DND-41 (cell line): Measurements from ENCODE around the gene SRC.

Source experiments
- ATAC-seq: fragments of 200-7000 bp; cut with Tn5 transposase; 3 replicates; pipeline ENCODE4 v1.9.1; 2021; ENCODE audit warnings: low read depth; ENCODE audit not compliant: insufficient read depth
- DNase-seq: peaks from one replicate; pipeline ENCODE4 v3.0.0-alpha.2; 2020
- H2AFZ ChIP-seq: 2 replicates; pipeline ENCODE4 v1.6.0; 2012; ENCODE audit warnings: low read depth, low read length
- H3K27ac ChIP-seq: 2 replicates; pipeline ENCODE4 v1.5.1; 2012; ENCODE audit warnings: low read length, inconsistent platforms
- H3K27me3 ChIP-seq: fragments of 200-600 bp; sonication (generic); 2 replicates; pipeline ENCODE4 v1.6.0; 2012; ENCODE audit warnings: low read length, mild to moderate bottlenecking, inconsistent platforms; ENCODE audit not compliant: insufficient read depth, poor library complexity
- H3K36me3 ChIP-seq: 2 replicates; pipeline ENCODE4 v1.5.1; 2012; ENCODE audit warnings: low read length, inconsistent platforms; ENCODE audit not compliant: insufficient read depth
- H3K4me1 ChIP-seq: 2 replicates; pipeline ENCODE4 v1.5.1; 2012; ENCODE audit warnings: mild to moderate bottlenecking, low read length; ENCODE audit not compliant: insufficient read depth
- H3K4me2 ChIP-seq: 2 replicates; pipeline ENCODE4 v1.6.0; 2012; ENCODE audit warnings: mild to moderate bottlenecking, moderate library complexity, low read length, inconsistent platforms; ENCODE audit not compliant: insufficient read depth
- H3K4me3 ChIP-seq, 2 experiments: fragments of 200-600 bp in 1 of 2; shearing (Covaris generic) in 1 of 2; 2 replicates each; pipeline ENCODE4 v1.5.1; 2012 to 2016; ENCODE audit warnings: inconsistent platforms in 2 of 2, low read length in 2 of 2, mild to moderate bottlenecking in 2 of 2, low read depth in 1 of 2, moderate library complexity in 1 of 2
- H3K79me2 ChIP-seq: 2 replicates; pipeline ENCODE4 v1.6.0; 2012; ENCODE audit warnings: low read length, inconsistent platforms; ENCODE audit not compliant: insufficient read depth
- H3K9ac ChIP-seq: 2 replicates; pipeline ENCODE4 v1.6.0; 2012; ENCODE audit warnings: low read depth, mild to moderate bottlenecking, inconsistent platforms, low read length, moderate library complexity
- H3K9me3 ChIP-seq: 2 replicates; pipeline ENCODE4 v1.5.1; 2012; ENCODE audit warnings: low read length, moderate library complexity, mild to moderate bottlenecking, inconsistent platforms; ENCODE audit not compliant: insufficient read depth, severe bottlenecking
- H4K20me1 ChIP-seq: 2 replicates; pipeline ENCODE4 v1.6.0; 2012; ENCODE audit warnings: low read length; ENCODE audit not compliant: insufficient read depth
- CTCF ChIP-seq: IDR thresholded peaks from 2 replicates; pipeline ENCODE4 v1.5.1; 2012; ENCODE audit warnings: borderline replicate concordance, low read length, moderate library complexity, mild to moderate bottlenecking; ENCODE audit not compliant: poor library complexity, severe bottlenecking; ENCODE audit errors: extremely low read depth
- EZH2 ChIP-seq: IDR thresholded peaks from 3 replicates; pipeline ENCODE4 v1.6.1; 2012; ENCODE audit warnings: borderline replicate concordance, low read depth, mild to moderate bottlenecking, moderate library complexity, low read length, inconsistent platforms; ENCODE audit not compliant: severe bottlenecking

The SRC gene

GRCh38 chr20:37313546-37314091, 32.3 kb upstream of the SRC start:
- peaks cover 61% of the 10 kb centered on the region for H4K20me1 ChIP-seq
- peaks cover 10% of the 10 kb centered on the region; the same call in 1 of the 2 replicates for H3K4me1 ChIP-seq
- no peak overlapping the region for H3K4me2 ChIP-seq
- no peak overlapping the region for H3K4me3 ChIP-seq
- H3K9me3 ChIP-seq = no peaks in the 10 kb centered on the region
- no peak for ATAC-seq
- H3K27ac ChIP-seq = no peak overlapping the region
- no peak for DNase-seq
- no peak overlapping the region for H3K9ac ChIP-seq
- TF ChIP-seq CTCF (no peak), EZH2 (no peak)
- peaks cover 79% of the 10 kb centered on the region for H3K36me3 ChIP-seq
- H2AFZ ChIP-seq = no peak overlapping the region
- peaks cover 39% of the 10 kb centered on the region for H3K79me2 ChIP-seq
- H3K27me3 ChIP-seq = no peaks in the 10 kb centered on the region

- Histone ChIP-seq H3K4me3 (no peak overlapping the region), H3K9me3 (no peaks in the 10 kb centered on the region), H3K27ac (no peak overlapping the region), H3K79me2 (peaks cover 34% of the 10 kb centered on the region), H3K4me1 (peaks cover 10% of the 10 kb centered on the region; the same call in 1 of the 2 replicates), H4K20me1 (peaks cover 57% of the 10 kb centered on the region), H2AFZ (no peak overlapping the region), H3K9ac (no peak overlapping the region), H3K4me2 (no peak overlapping the region), H3K27me3 (no peaks in the 10 kb centered on the region), H3K36me3 (peaks cover 74% of the 10 kb centered on the region)
- DNase-seq (no peak), ATAC-seq (no peak)
- TF ChIP-seq CTCF = no peak
- no peak for TF ChIP-seq EZH2
Observed at GRCh38 chr20:37314099-37314498, 31.8 kb upstream of the SRC start.

- H3K36me3 ChIP-seq = peaks cover 69% of the 10 kb centered on the region
- H3K9ac ChIP-seq = no peak overlapping the region
- ATAC-seq = no peak
- no peaks in the 10 kb centered on the region for H3K9me3 ChIP-seq
- H3K4me3 ChIP-seq = no peak overlapping the region
- peaks cover 53% of the 10 kb centered on the region for H4K20me1 ChIP-seq
- H3K4me2 ChIP-seq = no peak overlapping the region
- H3K4me1 ChIP-seq = peaks cover 10% of the 10 kb centered on the region; the same call in 1 of the 2 replicates
- DNase-seq = no peak
- H3K27ac ChIP-seq = no peak overlapping the region
- H3K27me3 ChIP-seq = no peaks in the 10 kb centered on the region
- TF ChIP-seq CTCF = no peak
- no peak for TF ChIP-seq EZH2
- H2AFZ ChIP-seq = no peak overlapping the region
- H3K79me2 ChIP-seq = peaks cover 30% of the 10 kb centered on the region
Observed at GRCh38 chr20:37314617-37315016, 31.3 kb upstream of the SRC start.
